GM06990 (cell line): Measurements from ENCODE around the gene EXPH5.

ENCODE experiments used
- DNase-seq: peaks from one replicate; pipeline ENCODE4 v3.0.0-alpha.2; 2011; ENCODE audit not compliant: insufficient read length; ENCODE audit errors: extremely low read depth
- H3K27me3 ChIP-seq: replicated peaks from 2 replicates; pipeline ENCODE4 v1.6.0; 2011; ENCODE audit warnings: low read length; ENCODE audit not compliant: control insufficient read depth, insufficient read depth
- H3K36me3 ChIP-seq: 2 replicates; pipeline ENCODE4 v1.5.1; 2011; ENCODE audit warnings: low read length; ENCODE audit not compliant: control insufficient read depth, insufficient read depth
- H3K4me3 ChIP-seq: replicated peaks from 2 replicates; pipeline ENCODE4 v1.5.1; 2011; ENCODE audit warnings: low read depth, mild to moderate bottlenecking, control low read depth, low read length
- TF ChIP-seq, protein P1 (sequence below): IDR thresholded peaks from 2 replicates; pipeline ENCODE4 v1.5.1; 2011; ENCODE audit warnings: low read length, control low read depth, mild to moderate bottlenecking, inconsistent platforms; ENCODE audit not compliant: insufficient read depth, poor library complexity, severe bottlenecking

Gene EXPH5

DNA sequence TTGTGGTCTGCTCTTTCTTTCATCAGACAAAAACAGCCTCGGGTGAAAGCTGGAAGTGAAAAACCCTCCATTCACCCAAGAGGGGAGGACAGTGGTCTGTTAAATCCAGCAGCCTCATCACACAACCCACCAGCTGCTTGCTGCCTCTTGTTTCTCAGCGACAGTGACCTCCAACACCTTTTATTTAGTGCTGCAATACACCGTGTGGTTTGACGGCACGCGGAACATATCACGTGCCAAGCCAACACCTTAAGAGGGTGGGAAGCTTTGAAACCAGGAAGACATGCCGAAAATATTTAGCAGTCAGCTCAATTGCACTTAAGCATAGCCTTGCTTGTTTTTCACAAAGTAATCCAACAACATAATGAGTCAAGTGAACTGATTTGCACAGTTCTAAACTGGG lies 55.5 kb downstream of the EXPH5 start:
- TF ChIP-seq, protein P1, sequence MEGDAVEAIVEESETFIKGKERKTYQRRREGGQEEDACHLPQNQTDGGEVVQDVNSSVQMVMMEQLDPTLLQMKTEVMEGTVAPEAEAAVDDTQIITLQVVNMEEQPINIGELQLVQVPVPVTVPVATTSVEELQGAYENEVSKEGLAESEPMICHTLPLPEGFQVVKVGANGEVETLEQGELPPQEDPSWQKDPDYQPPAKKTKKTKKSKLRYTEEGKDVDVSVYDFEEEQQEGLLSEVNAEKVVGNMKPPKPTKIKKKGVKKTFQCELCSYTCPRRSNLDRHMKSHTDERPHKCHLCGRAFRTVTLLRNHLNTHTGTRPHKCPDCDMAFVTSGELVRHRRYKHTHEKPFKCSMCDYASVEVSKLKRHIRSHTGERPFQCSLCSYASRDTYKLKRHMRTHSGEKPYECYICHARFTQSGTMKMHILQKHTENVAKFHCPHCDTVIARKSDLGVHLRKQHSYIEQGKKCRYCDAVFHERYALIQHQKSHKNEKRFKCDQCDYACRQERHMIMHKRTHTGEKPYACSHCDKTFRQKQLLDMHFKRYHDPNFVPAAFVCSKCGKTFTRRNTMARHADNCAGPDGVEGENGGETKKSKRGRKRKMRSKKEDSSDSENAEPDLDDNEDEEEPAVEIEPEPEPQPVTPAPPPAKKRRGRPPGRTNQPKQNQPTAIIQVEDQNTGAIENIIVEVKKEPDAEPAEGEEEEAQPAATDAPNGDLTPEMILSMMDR, result no peak
- Histone ChIP-seq H3K36me3 (no peaks in the 10 kb centered on the region), H3K4me3 (no peak overlapping the region), H3K27me3 (no peaks in the 10 kb centered on the region; the same call in 1 of the 2 replicates)
- no peak for DNase-seq

DNA sequence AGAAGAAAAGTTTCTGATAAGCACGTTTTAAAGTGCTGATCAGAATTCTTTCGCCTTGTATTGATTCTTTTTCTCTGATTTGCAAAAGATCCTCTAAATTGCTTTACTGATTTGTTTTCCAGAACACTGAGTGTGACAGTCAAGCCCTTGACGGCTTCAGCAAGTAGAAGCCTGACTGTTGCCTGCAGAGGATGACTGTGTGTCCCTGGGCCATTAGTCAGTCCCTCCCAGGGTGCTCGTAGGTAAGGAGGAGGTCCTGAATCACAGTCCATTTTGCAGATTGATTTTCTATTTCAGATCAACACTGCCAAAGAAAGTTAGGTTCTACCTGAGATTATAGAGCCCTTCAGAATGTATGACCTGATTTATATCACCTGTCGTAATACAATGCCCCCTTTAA lies 56.8 kb downstream of the EXPH5 start:
- Histone ChIP-seq H3K36me3 (no peaks in the 10 kb centered on the region), H3K27me3 (no peaks in the 10 kb centered on the region; the same call in 1 of the 2 replicates), H3K4me3 (no peak overlapping the region)
- TF ChIP-seq, protein P1, result no peak
- no peak for DNase-seq

DNA sequence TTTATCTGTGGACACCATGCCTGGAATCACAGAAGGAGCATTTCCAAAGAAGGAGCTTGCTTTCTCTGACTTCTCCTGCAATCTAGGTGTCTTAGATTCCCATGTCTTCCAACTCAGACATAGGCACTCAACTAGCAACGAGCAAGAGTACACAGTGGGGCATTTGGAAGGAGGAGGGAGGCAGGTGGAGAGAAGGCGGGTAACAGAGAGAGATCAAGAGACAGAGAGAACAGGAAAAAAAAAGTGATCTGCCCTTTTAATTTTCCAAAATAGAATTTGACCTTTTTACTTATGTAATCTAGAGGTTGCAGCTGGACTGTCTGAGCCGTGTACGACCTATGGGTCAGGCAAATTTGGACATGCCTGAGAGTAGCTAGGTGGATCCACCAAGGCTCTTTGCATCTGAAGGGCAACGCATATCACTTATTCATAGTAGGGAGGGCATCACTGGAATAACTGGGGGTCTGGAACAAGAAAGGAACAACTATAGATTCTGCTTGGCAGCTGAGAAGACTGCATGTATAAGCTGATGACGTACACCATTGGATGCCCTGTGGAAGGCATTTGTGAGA lies 58.1 kb downstream of the EXPH5 start:
- no peaks in the 10 kb centered on the region for H3K36me3 ChIP-seq
- H3K4me3 ChIP-seq, result no peak overlapping the region
- H3K27me3 ChIP-seq, result no peaks in the 10 kb centered on the region; the same call in 1 of the 2 replicates
- TF ChIP-seq, protein P1, result no peak
- no peak for DNase-seq

DNA sequence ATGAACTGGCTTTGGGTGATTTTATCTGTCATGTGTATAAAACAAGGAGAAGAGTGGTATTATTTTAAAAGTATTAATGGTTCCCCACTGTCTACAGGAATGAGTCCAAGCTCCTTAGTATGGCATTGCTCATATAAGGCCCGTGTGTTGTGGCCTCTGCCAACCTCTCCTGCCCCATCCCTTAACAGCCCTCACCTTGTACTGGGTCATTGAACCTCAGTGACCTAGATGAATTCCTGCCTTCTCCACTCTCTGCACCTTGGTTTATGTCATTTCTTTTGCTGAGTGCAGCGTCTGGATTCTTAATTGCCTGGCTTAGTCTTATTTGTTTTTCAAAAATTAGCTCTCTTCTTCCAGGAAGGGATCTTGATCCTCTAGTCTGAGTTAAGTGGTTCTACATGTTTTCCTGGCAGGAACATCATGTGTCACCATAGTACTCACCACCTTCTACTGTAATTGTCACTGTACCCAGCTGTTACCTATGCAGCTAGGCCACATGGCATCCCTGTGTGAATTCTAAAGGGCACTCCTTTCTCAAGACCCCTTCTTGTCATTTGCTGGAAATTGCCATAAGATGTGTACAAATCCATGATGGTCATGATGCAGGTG lies 59.2 kb downstream of the EXPH5 start:
- Histone ChIP-seq H3K27me3 (no peaks in the 10 kb centered on the region; the same call in 1 of the 2 replicates), H3K4me3 (no peak overlapping the region), H3K36me3 (no peaks in the 10 kb centered on the region)
- TF ChIP-seq, protein P1, result no peak
- no peak for DNase-seq

DNA sequence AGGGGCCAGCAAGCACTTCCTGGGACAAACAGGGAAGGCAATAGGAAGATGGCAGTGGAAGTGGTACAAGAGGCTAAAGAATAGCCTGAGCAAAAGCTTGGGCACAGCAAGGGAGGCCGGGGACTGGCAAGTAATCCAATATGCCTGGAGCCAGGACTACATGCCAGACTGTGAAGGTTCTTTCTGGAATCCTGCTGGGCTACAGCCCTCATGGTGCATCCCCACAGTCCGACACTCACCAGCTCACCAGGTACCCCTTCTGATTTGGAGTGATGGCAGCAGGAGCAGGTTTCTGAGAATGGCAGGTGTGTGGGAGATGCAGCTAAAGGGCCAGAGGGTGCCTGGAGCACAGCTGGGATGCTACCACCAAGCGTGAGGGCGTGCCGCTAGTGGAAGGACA lies 63.1 kb downstream of the EXPH5 start:
- no peaks in the 10 kb centered on the region for H3K36me3 ChIP-seq
- TF ChIP-seq, protein P1, result no peak
- no peaks in the 10 kb centered on the region; the same call in 1 of the 2 replicates for H3K27me3 ChIP-seq
- H3K4me3 ChIP-seq, result no peak overlapping the region
- no peak for DNase-seq
